Measurements from ENCODE around the gene LAMC3. TPM values are rescaled to one million over a fixed set of nuclear protein-coding genes. Genes with fewer than 3 reads are reported as not detected.
"Not testable (repeated sequence)": the region's sequence is repeated elsewhere in the genome, so short reads cannot be mapped to it uniquely, and the experiment has no call there.

Gene LAMC3
- total RNA-seq, 1 donor from 2014 or later = 6.4 TPM

GRCh38 chr9:131030239-131031004, 21.4 kb downstream of the LAMC3 start:
- DNase-seq = no peak

- no peak for DNase-seq
These were observed 22.1 kb downstream of the LAMC3 start for GRCh38 chr9:131031005-131031641.

GRCh38 chr9:131031642-131032005, 22.6 kb downstream of the LAMC3 start:
- DNase-seq = no peak

DNA sequence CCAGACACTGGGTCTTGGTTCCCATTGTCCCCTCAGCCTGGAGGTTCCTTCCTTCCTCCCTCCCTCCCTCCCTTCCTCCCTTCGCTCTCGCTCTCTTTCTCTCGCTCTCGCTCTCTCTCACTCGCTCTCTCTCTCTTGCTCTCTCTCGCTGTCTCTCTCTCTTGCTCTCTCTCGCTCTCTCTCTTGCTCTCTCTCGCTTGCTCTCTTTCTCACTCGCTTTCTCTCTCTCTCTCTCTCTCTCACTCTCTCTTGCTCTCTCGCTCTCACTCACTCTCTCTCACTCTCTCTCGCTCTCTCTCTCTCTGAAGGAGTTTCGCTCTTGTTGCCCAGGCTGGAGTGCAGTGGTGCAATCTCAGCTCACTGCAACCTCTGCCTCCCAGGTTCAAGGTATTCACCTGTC, 23.4 kb downstream of the LAMC3 start:
- no peak for DNase-seq

GRCh38 chr9:131033269-131034224, 24.6 kb downstream of the LAMC3 start:
- DNase-seq = peak; percentile 43

GRCh38 chr9:131034268-131034667, 25.3 kb downstream of the LAMC3 start:
- no peak for DNase-seq

DNA sequence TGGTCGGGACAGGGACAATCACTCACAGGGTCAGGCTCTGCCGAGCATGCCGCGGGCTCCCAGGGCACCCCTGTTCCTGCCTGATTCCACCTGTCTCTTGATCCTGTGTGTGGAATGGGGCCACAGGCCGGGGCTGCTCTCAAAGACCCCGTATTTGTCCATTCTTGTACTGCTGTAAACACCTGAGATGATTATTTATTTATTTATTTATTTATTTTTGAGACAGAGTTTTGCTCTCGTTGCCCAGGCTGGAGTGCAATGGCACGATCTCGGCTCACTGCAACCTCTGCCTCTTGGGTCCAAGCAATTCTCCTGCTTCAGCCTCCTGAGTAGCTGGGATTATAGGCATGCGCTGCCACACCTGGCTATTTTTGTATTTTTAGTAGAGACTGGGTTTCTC, 25.8 kb downstream of the LAMC3 start:
- not testable (repeated sequence) for DNase-seq

DNA sequence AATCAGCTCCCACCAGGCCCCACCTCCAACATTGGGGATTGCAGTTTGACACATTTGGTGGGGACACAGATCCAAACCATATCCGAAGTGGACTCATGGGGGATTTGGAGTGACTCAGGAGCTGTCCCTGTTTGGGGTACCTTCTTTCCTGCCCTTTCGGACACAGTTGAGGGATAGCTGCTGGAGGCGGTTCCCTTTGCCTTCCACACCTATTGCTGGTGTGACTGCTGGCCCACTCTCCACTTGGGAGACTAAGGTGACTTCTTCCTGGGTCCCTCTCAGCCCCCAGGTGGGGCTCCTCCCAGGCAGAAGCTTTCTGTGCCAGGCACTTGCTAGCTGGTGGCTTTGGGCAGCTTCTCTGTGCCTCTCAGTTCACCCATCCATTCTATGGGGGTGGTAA, 26.6 kb downstream of the LAMC3 start:
- no peak for DNase-seq

GRCh38 chr9:131036071-131036470, 27.1 kb downstream of the LAMC3 start:
- no peak for DNase-seq

GRCh38 chr9:131036529-131037334, 27.8 kb downstream of the LAMC3 start:
- peak; percentile 34 for DNase-seq

GRCh38 chr9:131037335-131038255, 28.6 kb downstream of the LAMC3 start:
- peak; percentile 39 for DNase-seq

- DNase-seq = no peak
These were observed 29.5 kb downstream of the LAMC3 start for GRCh38 chr9:131038256-131039128.

- no peak for DNase-seq
These were observed 30.4 kb downstream of the LAMC3 start for GRCh38 chr9:131039129-131039954.

GRCh38 chr9:131042666-131043065, 33.7 kb downstream of the LAMC3 start:
- DNase-seq = no peak

- no peak for DNase-seq
These were observed 34.1 kb downstream of the LAMC3 start for GRCh38 chr9:131043087-131043486.

- no peak for DNase-seq
These were observed 34.7 kb downstream of the LAMC3 start for GRCh38 chr9:131043646-131044045.

- no peak for DNase-seq
These were observed 36.5 kb downstream of the LAMC3 start for GRCh38 chr9:131045300-131046092.

- DNase-seq = no peak
These were observed 37.1 kb downstream of the LAMC3 start for GRCh38 chr9:131046093-131046380.
